ENCODE measurements around the gene TNFSF10.
A peak's percentile ranks its signal among the peaks of the same experiment; 100 is the strongest.
"Not testable (repeated sequence)": the region's sequence is repeated elsewhere in the genome, so short reads cannot be mapped to it uniquely, and the experiment has no call there.

TNFSF10 gene

GRCh38 chr3:172522871-172523818 is at the start of gene TNFSF10:
TNFSF10 (minus strand) TSS chr3:172523430; CDS start chr3:172523384, 46 bp downstream.
- DNase-seq (ENCODE audit: low read depth in 2 of 2): no peak

DNA sequence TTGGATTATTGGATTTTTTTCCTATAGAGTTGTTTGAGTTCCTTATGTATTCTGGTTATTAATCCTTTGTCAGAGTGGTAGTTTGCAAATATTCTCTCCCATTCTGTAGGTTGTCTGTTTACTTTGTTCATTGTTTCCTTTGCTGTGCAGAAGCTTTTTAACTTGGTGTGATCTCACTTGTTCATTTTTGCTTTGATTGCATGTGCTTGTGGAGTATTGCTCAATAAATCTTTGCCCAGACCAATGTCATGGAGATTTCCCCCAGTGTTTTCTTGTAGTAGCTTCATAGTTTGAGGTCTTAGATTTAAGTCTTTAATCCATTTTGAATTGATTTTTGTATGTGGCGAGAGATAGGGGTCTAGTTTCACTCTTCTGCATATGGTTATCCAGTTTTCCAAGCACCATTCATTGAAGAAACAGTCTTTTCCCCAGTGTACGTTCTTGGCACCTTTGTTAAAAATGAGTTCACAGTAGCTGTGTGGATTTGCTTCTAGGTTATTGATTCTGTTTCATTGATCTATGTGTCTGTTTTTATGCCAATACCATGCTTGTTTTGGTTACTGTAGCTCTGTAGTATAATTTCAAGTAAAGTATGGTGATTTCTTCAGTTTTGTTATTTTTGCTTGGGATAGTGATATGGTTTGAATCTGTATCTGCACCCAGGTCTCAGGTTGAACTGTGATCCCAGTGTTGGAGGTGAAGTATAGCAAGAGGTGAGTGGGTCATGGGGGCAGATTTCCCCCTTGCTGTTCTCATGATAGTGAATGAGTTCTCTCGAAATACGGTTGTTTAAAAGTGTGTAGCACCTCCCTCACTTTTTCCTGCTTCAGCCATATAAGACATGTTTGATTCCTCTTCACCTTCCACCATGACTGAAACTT is 46.1 kb upstream of the TNFSF10 start:
- DNase-seq (ENCODE audit: low read depth in 2 of 2): no peak

DNA sequence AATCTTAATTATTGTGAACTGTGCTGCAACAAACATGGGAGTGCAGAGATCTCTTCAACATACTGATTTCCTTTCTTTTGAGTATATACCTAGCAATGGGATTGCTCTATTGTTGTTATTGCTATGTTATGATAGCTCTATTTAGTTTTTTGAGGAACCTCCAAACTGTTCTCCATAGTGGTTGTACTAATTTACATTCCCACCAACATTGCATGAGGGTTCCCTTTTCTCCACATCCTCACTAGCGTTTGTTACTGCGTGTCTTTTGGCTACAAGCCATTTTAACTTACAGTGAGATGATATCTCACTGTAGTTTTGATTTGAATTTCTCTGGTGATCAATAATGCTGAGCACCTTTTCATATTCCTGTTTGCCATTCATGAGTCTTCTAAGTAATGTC is 45.5 kb upstream of the TNFSF10 start:
- DNase-seq (ENCODE audit: low read depth in 2 of 2): no peak

DNA sequence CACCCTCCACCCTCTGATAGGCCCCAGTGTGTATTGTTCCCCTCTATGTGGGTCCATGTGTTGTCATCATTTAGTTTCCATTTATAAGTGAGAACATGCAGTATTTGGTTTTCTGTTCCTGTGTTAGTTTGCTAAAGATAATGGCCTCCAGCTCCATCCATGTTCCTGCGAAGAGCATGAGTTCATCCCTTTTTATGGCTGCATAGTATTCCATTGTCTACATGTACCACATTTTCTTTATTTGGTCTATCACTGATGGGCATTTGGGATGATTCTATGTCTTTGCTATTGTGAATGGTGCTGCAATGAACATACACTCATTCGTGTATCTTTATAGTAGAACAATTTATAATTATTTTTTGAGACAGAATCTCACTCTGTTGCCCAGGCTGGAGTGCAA is 43.6 kb upstream of the TNFSF10 start:
- DNase-seq (ENCODE audit: low read depth in 2 of 2): not testable (repeated sequence)

GRCh38 chr3:172564499-172564898 is 41.3 kb upstream of the TNFSF10 start:
- no peak for DNase-seq (ENCODE audit: low read depth in 2 of 2)

DNA sequence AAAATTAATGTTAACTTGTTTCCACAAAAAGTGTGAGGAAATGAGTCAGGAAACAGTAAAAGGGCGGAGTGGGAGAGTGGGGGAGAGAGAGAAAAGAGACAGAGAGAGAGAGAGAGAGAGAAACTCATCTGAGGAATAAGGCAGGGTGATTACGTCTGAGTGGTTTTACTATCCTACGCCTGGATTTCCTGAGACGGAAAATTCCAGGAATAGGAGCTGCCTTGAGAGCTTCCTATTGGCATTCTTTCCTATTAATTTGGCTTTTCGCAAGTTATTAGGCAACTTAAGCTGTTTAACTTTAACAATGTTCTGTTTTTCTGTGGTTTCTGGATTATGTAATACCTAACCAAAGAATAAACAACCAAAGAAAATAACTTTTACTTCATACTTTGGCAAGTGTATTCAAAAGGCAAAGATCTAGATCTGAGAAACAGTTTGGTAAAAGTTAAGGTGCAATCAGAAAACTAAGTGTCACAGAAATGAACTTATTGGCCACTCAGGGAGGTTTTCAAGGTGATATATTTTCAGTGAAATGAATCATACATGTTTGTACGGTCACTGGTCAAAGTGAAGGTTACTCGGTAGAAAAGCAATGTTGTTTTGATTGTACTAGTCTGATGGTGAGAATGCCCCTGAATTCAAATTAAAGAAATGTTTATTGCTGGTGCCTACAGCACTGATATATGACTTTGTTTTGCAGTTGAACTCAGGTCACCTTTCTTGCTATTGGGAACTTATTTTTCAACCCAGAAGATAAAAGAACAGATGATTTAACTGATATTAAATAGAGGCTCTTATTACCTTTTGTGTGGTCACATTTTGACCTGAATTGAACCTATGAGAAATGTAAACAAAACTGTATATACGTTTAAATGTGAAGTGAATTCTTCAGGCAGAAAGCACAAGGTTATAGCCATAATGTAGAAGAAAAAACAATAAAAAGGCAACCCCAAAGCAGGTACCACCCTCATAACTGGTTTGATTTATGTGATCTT is 39.9 kb upstream of the TNFSF10 start:
- no peak for DNase-seq (ENCODE audit: low read depth in 2 of 2)

DNA sequence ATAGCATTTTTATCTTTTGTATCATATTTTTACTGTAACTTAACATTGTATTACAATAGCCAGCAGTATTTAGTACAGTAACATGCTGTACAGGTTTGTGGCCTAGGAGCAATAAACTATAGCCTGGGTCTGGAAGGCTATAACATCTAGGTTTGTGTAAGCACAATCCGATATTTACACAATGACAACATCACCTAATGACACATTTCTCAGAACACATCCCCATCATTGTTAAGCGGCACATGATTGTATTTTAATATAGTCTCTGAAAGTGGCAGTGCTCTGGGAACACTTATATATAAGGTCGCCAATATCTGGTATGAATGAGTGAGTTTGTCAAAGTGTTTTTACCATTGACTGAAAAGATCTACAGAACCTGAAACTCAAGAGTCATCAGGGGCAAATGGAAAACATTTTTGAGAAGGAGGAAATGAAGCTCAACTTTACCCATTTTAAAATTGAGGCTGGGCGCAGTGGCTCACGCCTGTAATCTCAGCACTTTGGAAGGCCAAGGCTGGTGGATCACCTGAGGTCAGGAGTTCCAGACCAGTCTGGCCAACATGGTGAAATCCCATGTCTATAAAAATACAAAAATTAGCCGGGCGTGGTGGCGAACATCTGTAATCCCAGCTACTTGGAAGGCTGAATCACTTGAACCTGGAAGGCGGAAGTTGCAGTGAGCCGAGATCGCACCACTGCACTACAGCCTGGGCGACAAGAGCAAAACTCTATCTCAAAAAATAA is 38.8 kb upstream of the TNFSF10 start:
- DNase-seq (ENCODE audit: low read depth in 2 of 2): no peak

DNA sequence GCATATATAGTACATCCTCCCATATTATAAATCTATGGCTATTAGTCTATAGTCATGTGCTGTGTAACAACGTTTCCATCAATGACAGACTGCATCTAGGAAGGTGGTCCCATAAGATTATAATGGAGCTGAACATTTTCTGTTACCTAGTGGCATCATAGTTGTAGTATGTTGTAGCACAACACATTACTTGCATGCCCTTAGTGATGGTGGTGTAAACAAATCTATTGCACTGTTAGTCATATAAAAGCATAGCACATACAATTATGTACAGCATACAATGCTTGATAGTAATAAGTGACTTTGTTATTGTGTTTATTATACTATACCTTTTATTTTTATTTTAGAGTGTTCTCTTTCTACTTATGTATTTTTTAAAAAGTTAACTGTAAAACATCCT is 37.4 kb upstream of the TNFSF10 start:
- DNase-seq (ENCODE audit: low read depth in 2 of 2): no peak

DNA sequence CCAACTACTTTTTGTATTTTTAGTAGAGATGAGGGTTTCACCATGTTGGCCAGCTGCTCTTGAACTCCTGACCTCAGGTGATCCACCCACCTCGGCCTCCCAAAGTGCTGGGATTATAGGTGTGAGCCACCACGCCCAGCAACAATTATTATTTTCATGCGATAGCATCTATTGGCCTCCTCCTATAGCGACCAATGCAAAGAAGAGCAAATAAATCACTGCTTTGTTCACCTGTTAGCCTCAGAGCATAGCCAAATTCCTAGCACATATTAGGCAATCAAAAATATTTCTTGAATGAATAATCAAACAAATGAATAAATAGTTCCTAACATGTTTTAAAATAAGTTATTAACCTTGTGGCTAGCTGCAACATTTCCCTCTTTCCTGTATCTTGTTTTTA is 36.8 kb upstream of the TNFSF10 start:
- DNase-seq (ENCODE audit: low read depth in 2 of 2): no peak

- no peak for DNase-seq (ENCODE audit: low read depth in 2 of 2)
Observed at GRCh38 chr3:172559020-172559419, 35.8 kb upstream of the TNFSF10 start.

GRCh38 chr3:172557515-172558220 is 34.4 kb upstream of the TNFSF10 start:
- DNase-seq (ENCODE audit: low read depth in 2 of 2): no peak

- DNase-seq (ENCODE audit: low read depth in 2 of 2): no peak
Observed at GRCh38 chr3:172553526-172554252, 30.5 kb upstream of the TNFSF10 start.

GRCh38 chr3:172552607-172553006 is 29.4 kb upstream of the TNFSF10 start:
- no peak for DNase-seq (ENCODE audit: low read depth in 2 of 2)

GRCh38 chr3:172551874-172552273 is 28.6 kb upstream of the TNFSF10 start:
- no peak for DNase-seq (ENCODE audit: low read depth in 2 of 2)

DNA sequence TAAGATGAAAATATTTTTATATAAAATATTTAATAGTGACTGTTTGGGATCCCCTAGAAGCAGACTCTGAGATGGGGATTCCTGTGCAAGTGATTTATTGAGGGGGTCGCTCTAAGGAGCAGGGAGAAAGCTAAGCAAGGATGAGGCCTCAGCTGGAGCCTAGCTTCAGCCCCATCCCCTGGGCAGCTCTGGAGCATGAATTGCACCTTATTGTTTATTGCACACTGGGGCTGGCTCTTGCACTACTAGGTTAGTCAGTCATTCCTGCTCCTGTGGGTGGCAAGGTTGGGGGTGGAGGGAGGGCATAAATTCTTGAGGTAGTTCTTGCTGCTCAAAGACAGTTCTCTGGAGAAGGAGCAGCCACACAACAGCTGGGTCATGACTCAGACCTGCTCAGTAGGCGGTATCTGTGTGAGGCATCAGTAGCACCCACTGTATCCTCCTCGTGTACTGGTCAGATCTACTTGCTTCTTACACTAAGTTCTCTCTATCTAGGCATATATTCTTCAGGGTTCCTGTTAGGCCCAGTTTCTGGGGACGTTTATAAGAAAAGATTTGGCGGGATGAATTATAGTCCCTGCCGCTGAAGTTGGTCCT is 27.2 kb upstream of the TNFSF10 start:
- DNase-seq (ENCODE audit: low read depth in 2 of 2): peak in 1 of 2 donors; percentile 30

GRCh38 chr3:172549144-172549543 is 25.9 kb upstream of the TNFSF10 start:
- DNase-seq (ENCODE audit: low read depth in 2 of 2): no peak

GRCh38 chr3:172546628-172547214 is 23.5 kb upstream of the TNFSF10 start:
- no peak for DNase-seq (ENCODE audit: low read depth in 2 of 2)

DNA sequence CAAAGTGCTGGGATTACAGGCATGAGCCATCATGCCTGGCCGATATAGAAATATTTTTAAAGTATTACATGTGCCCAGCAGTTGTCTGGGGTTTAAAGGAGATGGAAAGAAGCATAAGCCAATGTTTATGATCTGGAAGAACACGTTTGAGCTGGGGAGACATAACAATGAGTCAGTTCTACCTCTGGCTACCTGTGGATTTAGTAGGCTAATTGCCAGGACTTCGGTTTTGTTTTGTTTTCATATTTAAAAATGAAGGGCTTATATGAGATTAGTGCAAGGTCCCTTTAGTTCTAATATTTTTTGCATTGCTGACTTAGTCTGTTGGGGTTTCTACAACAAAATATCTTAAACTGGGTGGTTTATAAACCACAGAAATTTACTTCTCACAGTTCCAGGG is 22.9 kb upstream of the TNFSF10 start:
- no peak for DNase-seq (ENCODE audit: low read depth in 2 of 2)

All from stimulated activated CD4-positive, alpha-beta T cell treated with anti-CD3 and anti-CD28 coated beads, Interleukin-1b, Interleukin-23, amount 100 ng/mL, for 1 hour (primary cell).